CD4-positive, alpha-beta memory T cell (primary cell): Measurements from ENCODE around the gene YWHAG. TPM values are rescaled to one million over a fixed set of nuclear protein-coding genes. Genes with fewer than 3 reads are reported as not detected.

Source experiments
- CTCF ChIA-PET: fragments of 350-600 bp; sonication (Branson Sonifier 250); formaldehyde crosslinking; loops from one replicate; lab custom pipeline; 2021; ENCODE audit warnings: inconsistent platforms; ENCODE audit not compliant: partially characterized antibody; lab: Charles Lee
- POLR2A ChIA-PET: fragments of 350-600 bp; sonication (Branson Sonifier 250); formaldehyde crosslinking; loops from one replicate; lab custom pipeline; 2021; ENCODE audit not compliant: partially characterized antibody; lab: Charles Lee
- DNase-seq, 5 donors: peaks; one replicate each; pipeline versions ENCODE4 v3.0.0 to v3.0.0-alpha.2; 2020 to 2022; ENCODE audit warnings: mixed read lengths in 1 of 5
- H3K27ac ChIP-seq: one replicate; pipeline ENCODE4 v1.7.0; 2013; ENCODE audit warnings: low read depth, low read length
- H3K27me3 ChIP-seq: 2 replicates; pipeline ENCODE4 v1.7.0; 2013; ENCODE audit warnings: mild to moderate bottlenecking, low read length, moderate library complexity; ENCODE audit not compliant: insufficient read depth
- H3K36me3 ChIP-seq: 2 replicates; pipeline ENCODE4 v1.7.0; 2013; ENCODE audit warnings: mild to moderate bottlenecking, low read length, moderate library complexity; ENCODE audit not compliant: insufficient read depth
- H3K4me1 ChIP-seq: 2 replicates; pipeline ENCODE4 v1.7.0; 2013; ENCODE audit warnings: mild to moderate bottlenecking, low read length, moderate library complexity; ENCODE audit not compliant: insufficient read depth
- H3K4me3 ChIP-seq, 2 donors: one replicate each; pipeline ENCODE4 v1.7.0; 2013; ENCODE audit warnings: low read length in 2 of 2, mild to moderate bottlenecking in 1 of 2
- H3K9me3 ChIP-seq, 2 donors: one replicate each; pipeline ENCODE4 v1.7.0; 2013; ENCODE audit warnings: low read length in 2 of 2, control low read depth in 1 of 2; ENCODE audit not compliant: control insufficient read depth in 1 of 2
- H3K27ac Mint-ChIP-seq, 7 donors: one replicate each; pipeline ENCODE4 v1.8.0; 2020 to 2021; ENCODE audit warnings: mixed read lengths in 7 of 7, mild to moderate bottlenecking in 6 of 7, inconsistent platforms in 3 of 7, moderate library complexity in 3 of 7
- H3K27me3 Mint-ChIP-seq, 2 donors: one replicate each; pipeline ENCODE4 v1.8.0; 2020 to 2021; ENCODE audit warnings: mixed read lengths in 2 of 2
- H3K36me3 Mint-ChIP-seq, 2 donors: one replicate each; pipeline ENCODE4 v1.8.0; 2020 to 2021; ENCODE audit warnings: mixed read lengths in 2 of 2, inconsistent platforms in 1 of 2, mild to moderate bottlenecking in 1 of 2
- H3K4me1 Mint-ChIP-seq, 4 donors: one replicate each; pipeline ENCODE4 v1.8.0; 2020 to 2021; ENCODE audit warnings: mixed read lengths in 4 of 4, mild to moderate bottlenecking in 1 of 4
- H3K4me3 Mint-ChIP-seq, 8 donors: one replicate each; pipeline ENCODE4 v1.8.0; 2020 to 2021; ENCODE audit warnings: mixed read lengths in 8 of 8, mild to moderate bottlenecking in 7 of 8, moderate library complexity in 6 of 8, inconsistent platforms in 3 of 8
- H3K9me3 Mint-ChIP-seq, 8 donors: one replicate each; pipeline ENCODE4 v1.8.0; 2020 to 2021; ENCODE audit warnings: mixed read lengths in 8 of 8, mild to moderate bottlenecking in 5 of 8, inconsistent platforms in 3 of 8, moderate library complexity in 1 of 8
- intact Hi-C: fragments of 100-400 bp; cut with micrococcal nuclease; formaldehyde crosslinking; loops from one replicate; pipeline ENCODE4 v1.15.1; 2023
- polyA plus RNA-seq, 2 donors: library from polyadenylated mRNA; unstranded; fragments of 300-500 nt; fragmentation: Illumina TruSeq; gene quantifications; one replicate each; pipeline ENCODE4 v1.2.3, GENCODE V29; 2021
- total RNA-seq, 2 experiments: library from RNA; stranded (reverse); gene quantifications; one replicate each; pipeline ENCODE4 v1.2.3, GENCODE V29; 2021

YWHAG gene
- total and polyA plus RNA-seq, 4 experiments from 2014 or later, result 0.94 to 54.3 (median 27.0) TPM

DNA sequence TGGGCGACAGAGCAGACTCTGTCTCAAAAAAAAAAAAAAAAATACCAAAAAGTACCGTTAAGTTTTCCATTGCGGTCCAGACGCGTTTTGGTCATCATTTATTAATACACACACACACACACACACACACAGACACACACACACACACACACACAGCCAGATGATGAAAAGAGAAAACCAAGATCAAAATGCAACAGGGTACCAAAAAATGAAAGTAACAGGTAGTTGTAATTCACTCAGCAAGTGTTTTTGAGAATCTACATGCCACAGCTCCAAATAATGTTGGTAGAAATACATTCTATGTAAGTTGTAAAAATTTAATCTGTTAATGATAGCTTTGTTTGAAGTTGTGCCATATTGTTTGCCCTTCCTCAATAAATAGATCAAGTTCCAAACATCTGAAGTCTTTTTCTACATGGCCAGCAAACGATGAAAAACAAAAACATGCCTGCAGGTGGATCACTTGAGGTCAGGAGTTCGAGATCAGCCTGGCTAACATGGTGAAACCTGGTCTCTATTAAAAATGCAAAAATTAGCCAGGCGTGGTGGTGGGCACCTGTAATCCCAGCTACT is 9.4 kb downstream of the YWHAG start:
- ChIA-PET CTCF (interaction anchor here (1.4 to 4.3 kb wide), 3 partner anchors 10 to 171 kb away, joined by 3 to 15 read pairs (median 6); partner anchors contain the start of gene YWHAG), POLR2A (interaction anchor here (0.6 to 1.6 kb wide), 2 partner anchors 9 to 43 kb away, joined by 3 to 5 read pairs; partner anchors contain the start of gene YWHAG)
- H3K27ac ChIP-seq, result no peak overlapping the region
- H3K9me3 ChIP-seq, result no peaks in the 10 kb centered on the region
- peaks cover 0 to 2% (median 0%) of the 10 kb centered on the region in 8 donors for H3K9me3 Mint-ChIP-seq
- DNase-seq, result no peak
- H3K27ac Mint-ChIP-seq, result peak overlapping the region in 2 of 7 donors; percentile 54 to 70
- H3K4me1 ChIP-seq, result peaks cover 59% of the 10 kb centered on the region
- no peaks in the 10 kb centered on the region for H3K27me3 Mint-ChIP-seq
- intact Hi-C loops, result no loop called here
- peak overlapping the region in 3 of 8 donors; percentile 28 to 53 (median 45) for H3K4me3 Mint-ChIP-seq
- peaks cover 27% of the 10 kb centered on the region for H3K36me3 ChIP-seq
- peaks cover 48 to 78% (median 64%) of the 10 kb centered on the region in 4 donors for H3K4me1 Mint-ChIP-seq
- no peak overlapping the region for H3K4me3 ChIP-seq
- no peaks in the 10 kb centered on the region for H3K27me3 ChIP-seq
- peaks cover 33 to 54% of the 10 kb centered on the region in 2 donors for H3K36me3 Mint-ChIP-seq

DNA sequence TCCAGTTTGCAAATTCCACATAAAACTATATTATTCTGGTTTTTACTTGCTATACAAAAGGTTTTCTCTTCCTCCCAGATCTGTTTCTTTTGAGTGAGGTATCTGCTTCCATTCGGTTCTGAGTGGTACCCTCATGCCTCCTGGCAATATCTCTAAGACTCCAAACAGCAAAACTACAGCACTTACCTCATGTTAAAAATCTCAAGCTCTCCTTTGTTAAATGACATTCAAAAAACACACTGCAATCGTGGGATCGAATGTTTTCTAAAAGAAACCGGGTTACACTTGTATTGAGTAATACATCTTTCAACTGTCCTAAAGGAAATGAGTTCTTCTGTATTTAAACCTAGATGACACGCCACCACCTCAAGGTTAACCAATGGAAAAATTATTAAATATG is 11.1 kb downstream of the YWHAG start:
- Histone ChIP-seq H3K27ac (no peak overlapping the region), H3K9me3 (no peaks in the 10 kb centered on the region), H3K36me3 (peaks cover 31% of the 10 kb centered on the region), H3K27me3 (no peaks in the 10 kb centered on the region), H3K4me3 (no peak overlapping the region), H3K4me1 (peaks cover 47% of the 10 kb centered on the region)
- peaks cover 0 to 2% (median 0%) of the 10 kb centered on the region in 8 donors for H3K9me3 Mint-ChIP-seq
- H3K4me1 Mint-ChIP-seq, result peaks cover 55 to 80% (median 68%) of the 10 kb centered on the region in 4 donors
- no peaks in the 10 kb centered on the region for H3K27me3 Mint-ChIP-seq
- POLR2A ChIA-PET, result no interaction called here
- DNase-seq, result no peak
- H3K36me3 Mint-ChIP-seq, result peaks cover 44 to 67% of the 10 kb centered on the region in 2 donors
- peak overlapping the region in 5 of 8 donors; percentile 7 to 58 (median 40) for H3K4me3 Mint-ChIP-seq
- CTCF ChIA-PET, result no interaction called here
- intact Hi-C loops, result no loop called here
- peak overlapping the region in 5 of 7 donors; percentile 28 to 78 (median 65) for H3K27ac Mint-ChIP-seq

DNA sequence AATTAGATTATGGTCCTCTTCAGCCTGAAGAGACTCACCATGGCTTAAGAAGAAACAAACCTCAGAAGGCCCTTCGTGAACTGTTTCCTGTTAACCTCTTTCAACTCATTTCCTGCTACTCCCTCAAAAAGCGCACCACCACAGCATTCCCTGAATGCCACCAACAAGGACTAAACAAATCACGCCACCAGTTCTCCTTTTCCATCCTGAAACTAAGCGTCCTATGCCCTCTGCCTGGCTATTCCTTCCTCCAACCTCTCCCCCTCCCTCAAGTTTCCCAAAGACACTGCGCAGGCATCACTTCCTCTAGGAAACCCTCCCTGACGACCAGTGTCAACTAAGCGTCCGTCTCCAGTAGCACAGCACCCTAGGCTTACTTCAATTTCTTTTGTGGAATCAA is 12.0 kb downstream of the YWHAG start:
- ChIA-PET CTCF (no interaction called here), POLR2A (no interaction called here)
- DNase-seq, result no peak
- no peak overlapping the region for H3K4me3 ChIP-seq
- Mint-ChIP-seq H3K36me3 (peaks cover 44 to 73% of the 10 kb centered on the region in 2 donors), H3K27ac (peak overlapping the region; percentile 28 to 93 (median 76)), H3K4me3 (peak overlapping the region; percentile 4 to 73 (median 54)), H3K9me3 (peaks cover 0 to 2% (median 0%) of the 10 kb centered on the region in 8 donors), H3K4me1 (peaks cover 55 to 80% (median 69%) of the 10 kb centered on the region in 4 donors), H3K27me3 (no peaks in the 10 kb centered on the region)
- H3K27ac ChIP-seq, result peak overlapping the region; percentile 16
- H3K9me3 ChIP-seq, result no peaks in the 10 kb centered on the region
- H3K4me1 ChIP-seq, result peaks cover 42% of the 10 kb centered on the region
- peaks cover 32% of the 10 kb centered on the region for H3K36me3 ChIP-seq
- intact Hi-C loops, result loop anchor here (1.0 kb wide), 1 partner anchor 12 kb away; the partner anchor contains the start of gene YWHAG
- H3K27me3 ChIP-seq, result no peaks in the 10 kb centered on the region

DNA sequence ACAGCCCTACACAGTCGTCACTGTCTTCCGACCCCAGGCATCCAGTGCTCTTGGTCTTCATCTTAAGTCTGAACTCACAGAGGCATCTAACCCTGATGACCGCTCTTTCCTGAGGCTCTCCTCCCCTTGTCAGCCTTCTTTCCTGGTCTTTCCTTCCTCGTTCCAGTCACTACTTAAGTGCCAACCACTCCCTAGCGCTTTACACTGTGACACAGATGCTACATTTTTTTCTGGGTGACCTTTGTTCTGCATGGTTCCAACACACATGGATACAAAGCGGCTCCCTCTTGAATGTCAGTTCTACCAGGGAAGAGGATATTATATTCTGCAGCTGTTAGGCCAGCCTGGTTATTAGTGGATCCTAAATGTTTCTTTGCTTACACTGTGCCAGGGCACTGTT is 12.7 kb downstream of the YWHAG start:
- Mint-ChIP-seq H3K27ac (peak overlapping the region in 3 of 7 donors; percentile 47 to 88 (median 76)), H3K4me1 (peaks cover 54 to 78% (median 67%) of the 10 kb centered on the region in 4 donors), H3K9me3 (peaks cover 0 to 2% (median 0%) of the 10 kb centered on the region in 8 donors), H3K27me3 (no peaks in the 10 kb centered on the region), H3K36me3 (peaks cover 44 to 71% of the 10 kb centered on the region in 2 donors), H3K4me3 (peak overlapping the region in 1 of 8 donors; percentile 58)
- Histone ChIP-seq H3K27me3 (no peaks in the 10 kb centered on the region), H3K9me3 (no peaks in the 10 kb centered on the region), H3K36me3 (peaks cover 37% of the 10 kb centered on the region), H3K4me3 (no peak overlapping the region), H3K27ac (no peak overlapping the region), H3K4me1 (peaks cover 42% of the 10 kb centered on the region)
- intact Hi-C loops, result loop anchor here (1.0 kb wide), 1 partner anchor 12 kb away; the partner anchor contains the start of gene YWHAG
- POLR2A ChIA-PET, result interaction anchor here (1.3 kb wide), 1 partner anchor 13 kb away, joined by 4 read pairs; the partner anchor contains the start of gene YWHAG
- DNase-seq, result no peak
- CTCF ChIA-PET, result no interaction called here

GRCh38 chr7:76343931-76344321 is 14.9 kb downstream of the YWHAG start:
- Mint-ChIP-seq H3K4me1 (peaks cover 57 to 73% (median 66%) of the 10 kb centered on the region in 4 donors), H3K9me3 (no peaks in the 10 kb centered on the region), H3K36me3 (peaks cover 38 to 67% of the 10 kb centered on the region in 2 donors), H3K27me3 (no peaks in the 10 kb centered on the region), H3K4me3 (no peak overlapping the region), H3K27ac (peak overlapping the region in 1 of 7 donors; percentile 0)
- POLR2A ChIA-PET, result interaction anchor here (1.2 kb wide), 1 partner anchor 15 kb away, joined by 4 read pairs; the partner anchor contains the start of gene YWHAG
- peaks cover 42% of the 10 kb centered on the region for H3K4me1 ChIP-seq
- intact Hi-C loops, result no loop called here
- no peaks in the 10 kb centered on the region for H3K27me3 ChIP-seq
- CTCF ChIA-PET, result no interaction called here
- no peak for DNase-seq
- H3K27ac ChIP-seq, result no peak overlapping the region
- H3K36me3 ChIP-seq, result peaks cover 36% of the 10 kb centered on the region
- no peaks in the 10 kb centered on the region for H3K9me3 ChIP-seq
- H3K4me3 ChIP-seq, result no peak overlapping the region

GRCh38 chr7:76343294-76343930 is 15.4 kb downstream of the YWHAG start:
- Histone ChIP-seq H3K4me1 (peaks cover 46% of the 10 kb centered on the region), H3K9me3 (no peaks in the 10 kb centered on the region), H3K27me3 (no peaks in the 10 kb centered on the region), H3K4me3 (no peak overlapping the region), H3K27ac (no peak overlapping the region), H3K36me3 (peaks cover 36% of the 10 kb centered on the region)
- H3K27ac Mint-ChIP-seq, result peak overlapping the region in 2 of 7 donors; percentile 36 to 42
- no peaks in the 10 kb centered on the region for H3K9me3 Mint-ChIP-seq
- H3K4me3 Mint-ChIP-seq, result no peak overlapping the region
- intact Hi-C loops, result no loop called here
- H3K27me3 Mint-ChIP-seq, result no peaks in the 10 kb centered on the region
- H3K36me3 Mint-ChIP-seq, result peaks cover 38 to 67% of the 10 kb centered on the region in 2 donors
- H3K4me1 Mint-ChIP-seq, result peaks cover 58 to 76% (median 68%) of the 10 kb centered on the region in 4 donors
- CTCF ChIA-PET, result interaction anchor here (0.9 kb wide), 1 partner anchor 29 kb away, joined by 3 read pairs; no protein-coding TSS in a partner anchor
- POLR2A ChIA-PET, result interaction anchor here (1.2 kb wide), 1 partner anchor 16 kb away, joined by 4 read pairs; the partner anchor contains the start of gene YWHAG
- no peak for DNase-seq

GRCh38 chr7:76342222-76342621 is 16.6 kb downstream of the YWHAG start:
- H3K27ac ChIP-seq, result no peak overlapping the region
- H3K4me3 Mint-ChIP-seq, result peak overlapping the region in 3 of 8 donors; percentile 3 to 10 (median 5)
- intact Hi-C loops, result no loop called here
- no peak overlapping the region for H3K4me3 ChIP-seq
- peaks cover 33 to 58% of the 10 kb centered on the region in 2 donors for H3K36me3 Mint-ChIP-seq
- H3K27ac Mint-ChIP-seq, result peak overlapping the region in 3 of 7 donors; percentile 21 to 49 (median 42)
- H3K27me3 Mint-ChIP-seq, result no peaks in the 10 kb centered on the region
- no peak for DNase-seq
- peaks cover 55 to 79% (median 67%) of the 10 kb centered on the region in 4 donors for H3K4me1 Mint-ChIP-seq
- H3K4me1 ChIP-seq, result peaks cover 43% of the 10 kb centered on the region
- no peaks in the 10 kb centered on the region for H3K9me3 Mint-ChIP-seq
- peaks cover 36% of the 10 kb centered on the region for H3K36me3 ChIP-seq
- H3K9me3 ChIP-seq, result no peaks in the 10 kb centered on the region
- CTCF ChIA-PET, result no interaction called here
- H3K27me3 ChIP-seq, result no peaks in the 10 kb centered on the region
- POLR2A ChIA-PET, result interaction anchor here (1.1 kb wide), 1 partner anchor 16 kb away, joined by 3 read pairs; no protein-coding TSS in a partner anchor
